GM12878 (cell line): Measurements from ENCODE around the gene ANO3.

Source experiments
- ATF2 ChIP-seq: IDR thresholded peaks from 2 replicates; pipeline ENCODE4 v1.6.1; 2012; ENCODE audit warnings: low read length, inconsistent platforms
- CTCF ChIP-seq, 3 experiments: IDR thresholded peaks in 2 of 3; conservative IDR thresholded peaks in 1 of 3; 2 replicates each; pipeline ENCODE4 v1.5.1; 2011; ENCODE audit warnings: low read depth in 3 of 3, low read length in 3 of 3, mild to moderate bottlenecking in 3 of 3, control low read depth in 2 of 3, moderate library complexity in 2 of 3, inconsistent platforms in 1 of 3, mixed read lengths in 1 of 3; ENCODE audit not compliant: control insufficient read depth in 2 of 3, insufficient read depth in 1 of 3; ENCODE audit errors: extremely low read depth in 1 of 3
- EP300 ChIP-seq, 2 experiments: fragments of 150-350 bp in 1 of 2; IDR thresholded peaks; 2 replicates each; pipeline ENCODE4 v1.6.1; 2011 to 2012; ENCODE audit warnings: low read depth in 2 of 2, low read length in 2 of 2, borderline replicate concordance in 1 of 2, improper control_type of control experiment in 1 of 2, inconsistent platforms in 1 of 2; ENCODE audit not compliant: control insufficient read depth in 1 of 2
- IRF3 ChIP-seq: fragments of 450-650 bp; IDR thresholded peaks from 2 replicates; pipeline ENCODE4 v1.6.1; 2014; ENCODE audit warnings: mild to moderate bottlenecking
- MAX ChIP-seq: IDR thresholded peaks from 2 replicates; pipeline ENCODE4 v1.6.1; 2012; ENCODE audit warnings: low read depth, low read length, improper control_type of control experiment
- POLR2A ChIP-seq: IDR thresholded peaks from 2 replicates; pipeline ENCODE4 v1.6.1; 2011; ENCODE audit warnings: low read depth, mild to moderate bottlenecking, low read length

GRCh38 chr11:26287067-26287518, 44.8 kb upstream of the ANO3 start:
- no peak for TF ChIP-seq POLR2A
- TF ChIP-seq CTCF (IDR thresholded peaks at IDR 0.05 in 2 of 3, conservative IDR thresholded peaks at IDR 0.05 in 1 of 3; ENCODE audit: control insufficient read depth in 2 of 3, extremely low read depth in 1 of 3, insufficient read depth in 1 of 3, low read depth in 3 of 3, low read length in 3 of 3) = no peak
- no peak for TF ChIP-seq IRF3
- TF ChIP-seq MAX = no peak
- TF ChIP-seq ATF2 = no peak
- TF ChIP-seq EP300 (IDR thresholded peaks at IDR 0.05; ENCODE audit: borderline replicate concordance in 1 of 2, control insufficient read depth in 1 of 2, low read depth in 2 of 2, low read length in 2 of 2) = no peak
